GM19238 (cell line): ENCODE measurements around the gene ARHGAP15.

Experiments used
- DNase-seq: peaks from one replicate; pipeline ENCODE4 v3.0.0; 2011; ENCODE audit warnings: low spot score; ENCODE audit not compliant: insufficient read length

The ARHGAP15 gene

DNA sequence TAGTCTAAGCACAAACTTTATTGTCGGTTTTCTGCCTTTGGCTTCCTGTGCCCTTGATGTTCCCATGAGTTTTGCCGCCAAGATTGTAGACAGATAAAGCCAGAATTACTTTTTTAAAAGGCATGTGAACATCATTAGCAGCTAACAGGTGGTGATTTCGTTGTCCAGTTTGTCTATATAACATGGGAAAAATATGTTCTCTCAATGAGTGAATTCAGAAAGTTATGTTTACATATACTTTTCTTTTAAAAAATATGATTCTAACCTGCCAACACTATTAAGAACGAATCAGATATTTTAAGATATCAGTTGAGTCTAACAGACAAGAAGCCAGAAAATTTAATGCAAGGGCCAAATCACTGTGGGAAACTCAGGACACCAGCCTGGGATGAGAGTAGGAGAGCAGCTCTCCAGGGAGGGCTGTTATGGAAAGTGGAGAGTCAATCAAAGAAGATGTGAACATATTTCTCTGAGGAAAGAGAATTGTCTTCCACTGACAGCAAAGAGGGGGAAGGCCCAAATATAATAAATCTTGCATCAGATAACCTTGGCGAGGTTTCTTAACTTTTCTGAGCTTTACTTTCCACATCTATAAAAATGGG is 311.3 kb downstream of the ARHGAP15 start:
- DNase-seq: no peak

DNA sequence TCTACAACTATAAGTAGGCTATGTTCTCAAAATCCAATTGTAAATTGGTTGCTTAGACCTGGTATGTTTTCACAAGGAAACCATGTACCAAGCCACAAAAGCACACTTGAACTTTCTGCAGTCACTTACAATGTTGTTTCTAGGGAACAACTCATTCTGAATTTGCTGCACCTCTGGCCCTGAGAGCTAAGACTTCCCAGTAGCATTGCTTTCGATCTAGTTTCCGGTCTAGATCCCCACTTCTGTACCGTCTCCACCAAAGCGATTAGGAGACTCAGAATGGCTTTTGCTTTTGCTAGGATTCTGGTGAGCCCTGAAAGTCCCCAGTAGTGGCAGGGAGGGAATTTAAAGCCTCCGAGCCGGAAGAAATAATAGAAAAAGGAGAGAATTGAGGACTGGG is 313.0 kb downstream of the ARHGAP15 start:
- no peak for DNase-seq

DNA sequence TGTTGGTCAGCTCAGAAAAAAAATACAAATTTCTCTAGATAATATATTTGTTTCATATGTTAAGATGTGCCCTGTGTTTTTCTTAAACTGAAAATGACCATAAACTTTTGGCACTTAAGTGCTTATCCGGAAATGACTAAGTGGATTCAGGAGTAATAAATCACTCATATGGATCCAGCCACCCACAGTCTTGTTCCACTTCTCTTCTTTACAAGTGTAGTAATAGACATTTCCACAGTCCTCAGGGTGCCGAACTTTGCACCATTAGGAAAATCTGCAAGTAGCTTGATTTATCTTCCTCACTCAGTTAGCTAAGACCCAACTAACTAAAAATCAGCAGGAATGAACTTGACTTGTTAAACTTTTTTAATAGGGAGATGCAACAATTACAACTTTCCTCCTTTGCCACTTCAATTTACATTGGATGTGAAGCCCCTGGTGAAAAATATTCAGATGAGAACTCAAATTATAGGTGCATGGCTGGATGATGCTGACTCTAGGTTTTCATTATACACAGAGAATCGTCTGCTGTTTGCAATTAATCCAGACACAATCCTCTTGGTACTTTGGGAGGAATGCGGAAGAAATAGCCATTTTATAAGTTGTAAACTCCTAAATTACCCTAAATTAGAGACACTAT is 322.5 kb downstream of the ARHGAP15 start:
- DNase-seq: no peak

DNA sequence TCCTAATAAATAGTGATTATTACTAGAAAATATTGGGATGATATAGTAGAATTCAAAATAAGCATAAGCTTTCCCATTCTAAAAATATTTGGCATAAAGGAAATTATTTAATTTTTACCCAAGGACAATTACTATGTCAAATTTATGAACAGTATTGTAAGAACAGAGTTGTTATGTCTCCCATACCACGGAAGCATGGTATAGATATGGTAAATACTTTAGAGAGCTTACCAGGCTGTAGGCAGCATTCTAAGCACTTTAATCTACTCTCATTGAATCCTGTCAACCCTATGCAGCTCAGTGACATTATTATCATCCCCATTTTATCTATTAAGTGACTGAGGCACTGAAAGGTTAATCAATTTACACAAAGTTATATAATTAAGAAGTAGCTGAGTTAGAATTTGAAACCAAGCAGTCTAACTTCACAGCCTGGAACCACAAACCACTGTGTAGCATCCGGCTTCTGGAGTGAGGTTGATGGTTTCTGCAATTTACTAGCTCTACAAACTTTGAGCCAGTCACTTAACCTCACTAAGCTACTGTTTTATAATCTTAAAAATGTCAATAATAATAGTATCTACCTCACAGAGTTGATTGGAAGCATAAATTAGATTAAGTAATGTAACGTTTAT is 323.7 kb downstream of the ARHGAP15 start:
- no peak for DNase-seq

DNA sequence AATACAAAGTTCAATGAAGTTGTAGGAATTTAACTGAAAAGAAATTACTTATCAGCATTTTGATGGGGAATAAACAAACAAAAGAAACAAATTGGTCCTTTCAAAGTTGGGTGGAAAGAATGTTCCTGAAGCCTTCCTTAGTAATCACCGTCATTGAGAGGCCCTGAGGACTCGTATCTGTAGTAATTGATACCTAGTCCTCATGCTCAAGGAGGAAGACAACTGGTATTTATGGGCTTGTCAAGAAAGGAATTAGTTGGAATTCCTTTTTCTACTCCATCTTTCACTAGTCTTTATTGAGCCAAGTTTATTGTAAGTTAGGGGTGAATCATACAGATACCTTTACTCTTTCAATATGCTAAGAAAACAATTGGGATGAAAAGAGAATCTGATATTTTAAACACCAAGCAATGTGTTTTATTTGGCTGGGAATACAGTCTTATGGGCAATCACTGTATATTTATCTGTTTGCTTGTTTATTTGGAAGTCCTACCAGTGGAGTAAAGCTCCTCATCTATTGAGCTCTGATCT is 324.8 kb downstream of the ARHGAP15 start:
- DNase-seq: no peak

DNA sequence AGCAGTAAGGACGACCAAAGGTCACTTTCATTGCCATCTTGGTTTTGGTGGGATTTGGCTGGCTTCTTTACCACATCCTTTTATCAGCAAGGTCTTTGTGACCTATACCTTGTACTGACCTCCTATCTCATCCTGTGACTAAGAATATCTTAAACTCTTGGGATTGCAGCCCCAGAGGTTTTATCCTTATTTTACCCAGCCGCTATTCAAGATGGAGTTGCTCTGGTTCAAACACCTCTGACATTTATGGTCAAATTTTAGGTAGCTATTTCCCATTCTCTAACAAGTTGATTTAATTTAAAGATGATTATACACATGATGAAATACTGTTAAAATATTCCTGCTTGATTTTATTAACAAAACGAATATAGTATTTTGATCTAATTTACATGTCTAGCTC is 326.1 kb downstream of the ARHGAP15 start:
- no peak for DNase-seq

DNA sequence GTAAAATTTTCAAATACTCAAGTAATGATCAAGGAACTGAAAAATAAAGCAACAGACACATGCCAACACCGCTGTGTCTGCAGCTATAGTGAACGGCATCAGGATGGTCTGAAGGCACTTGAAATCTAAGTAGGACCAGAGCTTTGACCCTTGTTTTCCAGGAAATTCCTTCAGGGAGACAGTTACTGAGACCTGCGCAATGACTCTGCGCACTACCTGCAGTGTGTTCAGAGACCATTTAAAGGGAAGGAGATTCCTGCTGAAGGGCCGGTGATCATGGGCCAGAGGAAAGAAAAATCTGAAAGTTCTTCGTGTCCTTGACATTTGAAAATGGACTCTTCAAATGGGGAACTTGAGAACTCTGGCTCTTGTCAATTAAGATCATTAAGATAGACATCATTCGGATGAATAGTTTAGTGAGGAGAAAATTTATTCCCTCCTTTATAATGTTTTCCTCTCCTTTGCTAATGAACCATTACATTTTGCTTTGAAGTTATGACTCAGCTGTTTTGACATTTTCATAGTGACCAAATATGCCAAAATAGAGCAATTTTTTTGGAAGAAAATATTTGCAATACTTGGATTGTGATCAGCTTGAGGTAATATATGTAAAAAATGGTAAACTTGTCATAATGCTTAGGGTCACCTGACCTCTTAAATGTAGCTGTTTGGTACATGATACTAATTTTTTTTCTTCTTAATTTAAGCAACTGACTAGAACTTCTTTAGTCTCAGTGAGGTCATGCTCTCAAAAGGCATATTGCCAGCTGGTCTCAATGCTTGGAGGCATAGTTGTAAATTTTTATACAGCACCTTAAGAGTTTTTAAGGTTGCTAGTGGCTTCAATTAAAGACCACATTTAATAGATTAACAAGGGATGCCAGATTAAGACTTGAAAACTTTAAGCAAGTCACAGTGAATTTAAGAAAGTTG is 329.3 kb downstream of the ARHGAP15 start:
- DNase-seq: no peak

DNA sequence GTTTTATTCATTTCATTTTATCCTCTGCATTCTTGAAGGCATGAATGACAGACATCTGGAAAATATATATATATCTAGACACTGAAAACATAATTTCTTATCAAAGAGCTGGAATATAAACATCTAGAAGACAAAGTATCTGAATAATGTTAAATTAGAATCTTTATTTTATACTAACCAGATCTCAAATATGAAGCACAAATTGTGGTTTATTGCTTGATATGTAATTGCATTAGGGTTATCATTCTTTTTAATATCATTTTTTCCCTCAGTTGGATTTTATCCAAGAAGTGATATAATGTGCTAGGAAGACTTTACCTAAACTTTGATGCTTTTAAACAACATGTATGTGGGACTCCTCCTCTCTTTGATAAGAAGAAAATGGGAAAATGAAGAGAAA is 331.2 kb downstream of the ARHGAP15 start:
- DNase-seq: no peak

DNA sequence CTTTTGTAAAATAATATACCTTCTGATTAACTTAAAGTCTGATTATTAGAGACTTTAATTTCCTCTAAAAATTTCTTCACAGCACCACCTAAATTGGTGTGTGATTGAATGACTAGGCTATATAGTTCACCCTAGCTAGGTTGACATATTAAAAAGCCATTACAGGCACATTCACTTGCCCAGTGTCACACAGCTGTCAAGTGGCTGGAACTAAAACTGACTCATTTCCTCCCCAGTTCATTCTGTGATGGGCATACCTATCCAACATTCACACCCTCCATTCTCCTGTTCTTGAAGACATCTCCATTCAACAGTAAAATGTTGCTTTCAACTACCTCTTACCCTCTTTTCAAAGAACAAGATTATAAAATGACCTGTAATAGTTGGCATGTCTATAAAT is 334.5 kb downstream of the ARHGAP15 start:
- no peak for DNase-seq

DNA sequence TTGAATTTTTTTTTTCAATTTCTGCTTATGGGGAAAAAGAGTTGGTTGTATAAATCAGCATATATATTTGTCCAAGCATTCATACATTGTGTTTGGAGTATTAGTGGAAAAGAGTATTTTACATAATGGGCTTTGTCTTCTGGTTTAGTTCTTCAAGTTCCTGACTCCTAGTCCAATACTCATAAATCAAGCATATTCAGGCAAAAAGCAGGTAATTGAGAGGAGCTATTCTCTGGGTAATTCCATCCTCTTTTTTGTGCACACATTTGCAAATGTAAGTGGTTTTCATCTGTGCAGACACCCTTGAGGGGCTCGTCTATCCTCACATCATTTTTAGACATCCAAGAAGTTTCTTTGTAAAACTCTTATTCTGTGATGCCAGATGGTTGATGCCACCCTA is 337.2 kb downstream of the ARHGAP15 start:
- DNase-seq: no peak

DNA sequence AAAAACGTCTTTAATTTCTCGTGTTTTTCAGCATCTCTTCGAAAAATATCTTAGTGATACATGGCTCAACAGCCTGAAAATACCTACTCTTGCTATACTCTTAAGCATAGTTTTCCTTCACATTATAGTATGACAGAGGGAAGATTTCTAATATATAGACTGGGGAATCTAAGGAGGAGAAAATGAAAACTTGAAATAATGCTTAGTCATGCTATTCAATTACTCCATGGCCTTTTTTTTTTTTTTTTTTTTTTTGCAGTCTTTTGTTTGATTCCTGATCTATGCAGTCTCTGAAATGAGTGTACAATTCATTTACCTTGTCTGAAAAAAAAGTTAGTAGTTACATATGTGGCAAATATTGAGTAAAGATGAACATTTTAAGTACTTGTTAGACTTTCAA is 337.8 kb downstream of the ARHGAP15 start:
- DNase-seq: no peak

DNA sequence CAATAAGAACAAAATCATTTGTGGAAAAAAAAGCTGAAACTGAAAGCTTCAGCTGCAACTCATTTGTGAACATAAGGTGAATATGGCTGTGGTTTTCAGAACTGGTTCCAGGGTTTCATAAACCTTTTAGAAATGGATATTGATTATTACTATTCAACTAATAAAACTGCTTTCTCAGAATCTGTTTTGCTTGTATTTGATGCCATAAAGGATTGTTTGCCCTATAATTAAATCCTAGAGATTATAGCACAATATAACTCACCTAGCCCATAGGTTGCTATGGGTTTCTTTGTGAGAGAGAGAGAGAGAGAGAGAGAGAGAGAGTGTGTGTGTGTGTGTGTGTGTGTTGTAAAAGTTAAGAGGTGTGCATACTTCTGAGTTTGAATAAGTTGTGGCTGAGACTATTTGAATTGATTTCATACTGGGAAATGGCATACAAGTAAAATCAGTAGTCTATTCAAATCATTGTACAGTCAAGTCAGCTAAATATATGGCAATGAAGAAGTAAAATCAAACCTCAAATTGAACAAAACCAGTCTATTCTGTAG is 339.2 kb downstream of the ARHGAP15 start:
- no peak for DNase-seq

DNA sequence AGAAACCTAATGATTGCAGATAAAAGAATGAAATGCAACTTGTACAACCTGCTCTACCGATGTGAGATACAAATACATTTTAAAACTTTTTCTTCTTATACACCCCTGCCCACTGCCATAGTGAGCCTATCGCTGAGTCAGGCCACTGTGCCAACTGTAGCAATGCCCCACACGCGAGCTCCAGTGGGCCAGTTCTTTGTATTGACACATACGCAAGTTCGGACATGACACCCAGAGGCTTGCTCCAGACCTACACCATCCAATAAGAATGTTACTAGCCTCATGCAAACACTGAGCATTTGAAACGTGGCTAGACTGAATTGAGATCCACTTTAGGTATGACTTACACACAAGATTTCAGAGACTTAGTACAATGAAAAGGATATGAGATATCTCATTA is 340.1 kb downstream of the ARHGAP15 start:
- DNase-seq: no peak

DNA sequence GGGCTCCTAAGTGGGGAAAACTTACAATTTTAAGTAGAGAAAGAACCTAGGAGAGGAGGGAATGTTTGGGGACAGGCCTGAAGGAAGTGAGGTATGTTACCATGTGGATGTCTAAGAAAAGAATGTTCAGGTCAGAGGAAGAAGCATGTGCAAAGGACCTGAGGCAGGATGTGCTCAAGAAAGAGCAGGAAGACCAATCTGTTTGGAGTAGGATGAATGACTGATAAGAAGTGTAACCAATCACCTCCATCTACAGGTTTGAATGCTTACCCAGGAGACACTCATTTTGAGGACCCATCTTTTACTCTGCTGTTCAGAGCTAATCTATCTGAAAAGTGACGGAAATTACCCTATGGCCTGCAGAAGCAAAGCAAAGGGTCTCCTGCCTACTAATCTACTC is 342.3 kb downstream of the ARHGAP15 start:
- no peak for DNase-seq

DNA sequence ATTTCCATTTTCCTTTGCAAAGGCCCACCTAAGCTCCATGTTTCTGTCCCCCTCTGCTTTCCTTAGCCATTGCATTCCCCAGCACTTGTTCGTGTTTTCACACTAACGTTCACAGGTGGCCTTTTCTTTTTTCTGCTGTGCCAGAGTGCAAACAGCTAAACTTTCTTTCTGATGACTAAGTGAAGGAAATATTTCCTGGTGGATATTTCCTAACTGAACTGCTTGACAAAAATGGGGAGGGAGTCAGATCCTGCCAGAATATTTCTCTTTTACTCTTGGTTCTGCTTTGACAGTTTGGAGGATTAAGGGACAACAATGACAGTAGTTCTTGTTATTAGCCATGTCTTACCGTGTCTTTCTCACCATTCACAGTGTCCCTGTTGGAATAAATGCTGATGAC is 344.0 kb downstream of the ARHGAP15 start:
- DNase-seq: no peak

DNA sequence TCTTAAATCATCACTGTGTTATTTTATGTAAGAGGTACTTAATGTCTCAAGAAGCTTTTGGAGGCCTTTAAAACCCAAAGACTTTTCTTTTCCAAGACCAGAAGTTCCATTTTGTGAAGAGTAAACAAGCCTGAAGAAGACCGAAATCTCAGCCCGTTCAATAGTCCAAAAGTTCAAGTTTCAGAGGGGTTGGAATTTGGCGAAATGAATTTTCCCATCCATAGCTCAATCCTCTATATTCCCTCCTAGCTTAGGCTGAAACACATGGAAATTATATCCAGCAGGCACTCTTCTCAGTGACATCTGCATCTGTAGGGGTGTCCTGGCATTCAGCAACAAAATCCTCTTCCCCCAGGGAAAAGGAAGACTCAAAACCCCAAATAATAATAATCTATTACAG is 344.6 kb downstream of the ARHGAP15 start:
- DNase-seq: no peak

DNA sequence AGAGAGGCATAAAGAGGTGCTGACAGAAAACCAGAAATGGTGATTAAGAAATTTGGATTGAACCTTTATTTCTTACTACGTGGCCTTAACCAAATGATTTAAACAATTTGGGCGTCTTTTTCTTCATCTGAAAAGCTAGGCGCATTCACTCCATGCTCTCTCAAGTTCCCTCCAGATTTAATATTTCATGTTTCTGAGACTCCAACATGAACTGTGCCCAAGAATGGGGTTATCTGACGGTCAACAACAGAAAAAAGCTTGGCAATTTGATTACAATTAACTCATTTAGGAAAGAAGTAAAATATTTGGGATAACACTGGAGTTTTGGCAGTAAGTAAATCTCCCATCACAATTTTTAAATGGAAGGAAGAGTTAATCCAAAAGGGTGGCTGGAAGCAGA is 345.4 kb downstream of the ARHGAP15 start:
- DNase-seq: no peak

DNA sequence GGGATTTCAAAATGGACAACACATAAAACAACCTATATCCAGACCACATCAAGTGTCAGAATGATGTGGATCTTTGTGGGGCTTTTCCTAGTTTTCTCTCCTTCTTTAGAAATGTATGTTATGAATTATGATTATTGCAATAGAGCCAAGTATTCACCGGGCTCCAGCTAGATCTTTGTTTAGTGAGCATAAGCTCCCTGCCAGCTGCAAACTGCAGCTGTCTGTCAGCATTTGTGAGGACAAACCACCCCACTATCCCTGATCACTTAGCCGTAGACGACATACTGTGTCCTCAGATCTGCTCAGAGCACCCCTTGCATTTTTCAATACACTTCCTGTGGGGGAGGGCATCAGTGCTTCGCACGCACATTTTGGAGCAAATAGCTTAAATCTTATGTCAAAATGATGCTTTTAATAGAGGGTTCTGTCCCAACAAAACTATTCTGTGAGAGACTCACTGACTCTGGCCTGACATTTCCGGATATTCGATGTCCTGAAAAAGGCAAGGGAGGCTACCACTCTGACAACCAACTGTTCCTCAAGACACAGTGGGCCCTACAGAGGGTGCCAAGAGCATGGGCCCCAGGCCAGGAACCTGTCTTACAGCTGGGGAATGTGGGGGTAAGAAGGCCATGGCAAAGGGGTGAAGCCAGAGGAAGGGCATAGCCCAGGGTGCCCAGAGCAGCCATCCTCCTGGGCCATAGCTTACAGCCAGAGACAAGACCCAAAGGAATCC is 346.0 kb downstream of the ARHGAP15 start:
- no peak for DNase-seq

DNA sequence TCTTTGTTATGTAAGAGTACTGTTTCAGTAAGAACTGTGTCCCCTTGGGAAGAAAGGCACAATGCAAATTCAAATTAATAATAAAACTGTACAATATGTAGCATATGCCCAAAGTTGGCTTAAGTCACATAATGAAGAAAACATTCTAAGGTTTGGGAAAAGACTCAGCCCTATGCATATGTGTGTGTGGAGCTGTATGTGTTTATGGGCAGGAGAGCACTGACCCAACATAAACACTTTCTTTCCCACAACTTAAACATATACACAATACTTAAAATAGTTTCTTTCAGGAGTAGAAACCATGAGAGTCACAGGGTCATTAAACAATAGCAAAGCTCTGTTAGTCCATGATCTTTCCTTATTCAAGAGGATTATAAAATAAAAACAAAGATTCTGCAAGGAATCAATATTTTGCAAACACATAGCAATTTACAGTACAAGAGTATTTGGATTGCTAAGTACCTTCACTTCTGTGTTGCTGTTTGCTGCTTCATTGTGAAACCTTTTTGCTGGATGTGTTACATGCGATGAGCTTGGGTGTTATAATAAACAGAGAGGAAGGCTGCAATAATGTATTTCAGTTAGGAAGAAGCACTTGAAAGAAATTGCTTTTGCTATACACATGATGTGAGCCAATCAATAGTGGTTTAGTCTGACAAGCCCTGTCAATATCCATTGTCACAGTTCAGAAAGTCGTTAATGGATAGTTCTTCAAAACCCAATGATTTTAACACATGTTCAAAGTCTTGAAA is 347.3 kb downstream of the ARHGAP15 start:
- no peak for DNase-seq
